ENCODE results near the gene PDZRN3.

PDZRN3 gene

DNA sequence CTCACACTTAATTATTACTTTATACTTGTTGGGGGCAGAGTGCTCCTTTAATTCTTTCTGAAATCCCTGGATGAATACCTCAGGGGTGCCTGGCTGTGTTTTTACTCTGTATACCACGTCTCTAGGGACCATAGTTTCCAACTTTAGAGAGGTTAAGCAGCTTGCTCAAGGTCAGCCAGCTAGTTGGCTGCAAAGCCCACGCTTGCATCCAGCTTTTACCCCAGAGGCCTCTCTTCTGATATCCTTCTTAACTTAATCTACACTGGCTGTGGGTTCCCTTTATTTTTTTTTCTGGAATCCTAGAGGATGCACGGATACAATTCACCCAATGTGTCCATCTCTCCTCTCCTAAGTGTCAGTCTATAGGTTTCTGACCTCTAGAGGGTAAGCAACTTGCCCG lies 1.4 kb downstream of the PDZRN3 start:
- DNase-seq (ENCODE audit: low spot score) (no peak), FAIRE-seq (no peak)

DNA sequence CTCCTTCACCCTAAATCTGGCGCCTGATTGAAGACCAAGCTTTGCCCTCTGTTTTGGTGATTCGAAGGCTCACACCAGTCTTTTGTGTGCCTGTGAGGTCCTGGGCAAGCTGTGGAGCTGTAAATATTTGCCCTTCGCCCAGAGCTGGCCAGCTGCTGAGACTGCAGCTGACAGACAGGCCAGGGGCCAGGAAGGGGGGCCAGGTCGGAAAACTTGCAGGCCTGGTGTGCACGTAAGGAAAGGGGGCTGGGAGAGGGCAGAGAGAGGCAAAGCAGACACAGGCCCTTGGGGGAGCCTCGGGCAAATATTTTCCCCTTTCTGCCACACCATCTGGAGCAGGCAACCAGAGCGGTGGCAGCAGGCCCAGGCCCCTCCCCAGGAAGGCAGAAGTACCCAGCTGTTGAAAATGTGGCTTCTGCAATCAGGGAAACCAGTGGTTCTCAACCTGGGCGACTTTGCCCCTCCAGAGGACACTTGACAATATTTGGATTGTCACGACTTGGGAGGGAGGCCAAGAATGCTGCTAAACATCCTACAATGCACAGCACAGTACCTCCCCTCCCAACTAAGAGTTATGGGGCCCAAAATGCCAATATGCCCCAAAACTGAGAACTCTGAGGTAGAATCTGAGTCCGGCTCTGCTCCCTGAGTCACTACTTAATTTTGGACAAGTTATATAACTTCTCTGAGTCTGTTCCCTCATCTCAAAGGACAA lies 2.5 kb downstream of the PDZRN3 start:
- DNase-seq (ENCODE audit: low spot score) (no peak), FAIRE-seq (no peak)

- FAIRE-seq: no peak
- no peak for DNase-seq (ENCODE audit: low spot score)
These were observed 3.4 kb downstream of the PDZRN3 start for GRCh38 chr3:73621388-73621787.

DNA sequence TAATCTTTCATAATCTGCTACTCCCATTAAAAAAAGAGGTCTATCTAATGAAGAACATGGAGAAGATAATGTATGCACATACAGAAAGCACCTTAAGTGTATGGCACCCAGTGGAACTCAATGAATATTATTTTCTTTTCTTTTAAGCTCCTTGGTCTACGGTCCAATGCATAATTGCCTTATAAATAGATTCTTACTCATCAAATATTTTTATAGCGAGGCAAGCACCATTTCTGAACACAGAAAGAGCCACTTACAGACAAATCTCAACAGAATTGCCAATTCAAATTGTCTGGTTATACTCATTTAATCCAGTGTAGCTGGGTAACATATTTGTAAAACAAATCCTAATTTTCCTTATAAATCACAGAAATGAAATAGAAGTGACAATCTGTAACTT lies 6.3 kb downstream of the PDZRN3 start:
- no peak for DNase-seq (ENCODE audit: low spot score)
- FAIRE-seq: no peak

GRCh38 chr3:73616056-73616455 lies 8.7 kb downstream of the PDZRN3 start:
- no peak for DNase-seq (ENCODE audit: low spot score)
- no peak for FAIRE-seq

DNA sequence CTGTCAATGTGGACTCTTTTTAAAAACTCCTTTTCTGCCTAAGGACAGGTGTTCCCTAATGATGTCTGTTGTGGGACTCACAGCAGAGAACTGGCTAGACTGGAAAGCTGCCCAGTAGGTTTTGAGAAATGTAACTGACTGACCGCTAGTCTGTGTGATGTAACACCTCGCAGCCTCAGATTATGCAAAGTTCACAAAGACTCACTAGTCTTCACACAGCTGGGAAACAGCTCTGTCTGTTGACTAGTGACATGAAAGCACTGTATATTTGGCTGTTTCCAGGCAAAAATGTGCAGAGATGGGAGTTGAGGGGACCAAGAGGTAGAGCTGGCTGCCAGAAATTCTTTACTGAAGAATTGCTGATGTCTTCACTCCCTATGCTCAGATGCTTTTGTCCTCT lies 10.3 kb downstream of the PDZRN3 start:
- no peak for FAIRE-seq
- DNase-seq (ENCODE audit: low spot score): no peak

DNA sequence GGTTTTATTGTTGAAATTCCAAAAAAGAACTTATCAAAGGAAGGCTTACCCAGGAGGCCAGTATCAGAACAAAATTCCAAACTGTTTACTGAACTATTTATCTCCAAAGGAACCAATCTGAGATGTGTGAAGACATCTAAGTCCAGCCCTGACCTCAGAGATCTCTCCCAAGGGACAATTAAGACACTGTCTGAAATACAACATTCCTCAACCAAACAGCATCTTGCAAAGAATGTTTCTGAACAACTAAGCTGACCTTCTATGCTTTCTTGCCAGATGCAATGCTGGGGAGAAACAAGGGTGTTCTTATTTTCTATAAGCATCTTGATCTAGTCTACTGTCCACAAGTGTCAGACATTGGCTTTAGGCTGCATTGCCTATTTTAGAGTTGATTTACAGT lies 13.6 kb downstream of the PDZRN3 start:
- FAIRE-seq (no peak), DNase-seq (ENCODE audit: low spot score) (no peak)

DNA sequence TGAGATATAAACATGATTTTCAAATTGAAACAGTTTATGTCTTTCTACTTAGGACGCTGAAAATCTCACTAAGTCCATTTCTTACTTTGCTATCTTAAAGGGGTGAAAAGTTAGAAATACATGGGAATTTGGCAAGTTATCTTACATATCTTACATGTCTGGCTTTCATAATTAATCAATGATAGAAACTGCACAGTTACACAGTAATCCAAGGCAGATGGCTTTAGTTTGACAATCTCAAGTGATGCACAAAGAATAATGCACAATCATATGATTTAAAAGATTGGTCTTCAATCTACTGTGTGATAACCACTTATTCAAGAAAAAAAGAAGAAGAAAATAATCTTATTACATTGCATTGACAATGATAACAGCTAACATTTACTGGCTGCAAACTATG lies 14.2 kb downstream of the PDZRN3 start:
- FAIRE-seq: no peak
- no peak for DNase-seq (ENCODE audit: low spot score)

GRCh38 chr3:73609655-73610054 lies 15.1 kb downstream of the PDZRN3 start:
- DNase-seq (ENCODE audit: low spot score): no peak
- no peak for FAIRE-seq

GRCh38 chr3:73609315-73609641 lies 15.5 kb downstream of the PDZRN3 start:
- FAIRE-seq: no peak
- no peak for DNase-seq (ENCODE audit: low spot score)

- FAIRE-seq: no peak
- DNase-seq (ENCODE audit: low spot score): no peak
These were observed 16.1 kb downstream of the PDZRN3 start for GRCh38 chr3:73608456-73609314.

GRCh38 chr3:73605861-73606260 lies 18.9 kb downstream of the PDZRN3 start:
- no peak for FAIRE-seq
- no peak for DNase-seq (ENCODE audit: low spot score)

GRCh38 chr3:73605412-73605811 lies 19.3 kb downstream of the PDZRN3 start:
- no peak for DNase-seq (ENCODE audit: low spot score)
- FAIRE-seq: no peak

DNA sequence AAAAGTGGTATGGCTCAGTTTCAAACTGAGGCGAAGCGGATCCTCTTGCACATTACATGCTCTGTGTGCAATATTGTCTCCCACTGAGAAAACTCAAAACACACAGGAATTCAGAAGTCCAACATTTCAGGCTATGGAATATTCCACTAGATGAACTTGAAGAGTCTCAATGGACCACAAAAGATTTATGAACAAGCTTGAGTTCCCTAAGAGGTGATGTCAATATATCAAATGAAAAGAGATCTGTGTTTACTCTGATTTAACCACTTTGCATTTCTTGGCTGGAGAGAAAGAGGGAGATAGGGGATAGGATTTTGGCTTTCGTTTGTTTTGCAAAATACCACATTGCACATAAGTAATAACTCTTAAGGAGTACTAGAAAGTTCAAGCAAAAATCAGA lies 20.3 kb downstream of the PDZRN3 start:
- DNase-seq (ENCODE audit: low spot score) (no peak), FAIRE-seq (no peak)

DNA sequence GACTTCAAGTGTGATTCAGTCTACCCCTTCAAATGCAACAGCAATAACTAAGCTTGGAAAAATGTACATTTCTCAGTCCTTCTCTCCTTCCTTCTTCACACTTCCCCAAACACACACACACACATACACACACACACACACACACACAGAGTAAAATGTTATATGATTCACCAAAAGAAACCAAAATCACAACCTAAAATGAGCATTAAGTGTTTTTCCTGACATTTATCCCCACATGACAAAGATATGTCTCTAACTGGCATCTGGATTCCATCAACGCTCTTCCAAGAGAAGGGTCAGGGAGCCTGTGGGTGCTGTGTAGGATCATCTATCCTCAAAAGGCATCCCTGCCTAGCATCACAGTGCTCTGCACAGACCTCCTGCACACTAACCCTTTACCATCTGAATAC lies 21.0 kb downstream of the PDZRN3 start:
- no peak for FAIRE-seq
- no peak for DNase-seq (ENCODE audit: low spot score)

GRCh38 chr3:73602170-73602569 lies 22.6 kb downstream of the PDZRN3 start:
- peak; percentile 36 for DNase-seq (ENCODE audit: low spot score)
- FAIRE-seq: peak; percentile 17

- FAIRE-seq: no peak
- no peak for DNase-seq (ENCODE audit: low spot score)
These were observed 23.3 kb downstream of the PDZRN3 start for GRCh38 chr3:73601481-73601880.

- no peak for DNase-seq (ENCODE audit: low spot score)
- FAIRE-seq: peak; percentile 5
These were observed 23.7 kb downstream of the PDZRN3 start for GRCh38 chr3:73601011-73601410.

GRCh38 chr3:73600293-73600938 lies 24.3 kb downstream of the PDZRN3 start:
- DNase-seq (ENCODE audit: low spot score) (no peak), FAIRE-seq (no peak)

- FAIRE-seq: no peak
- no peak for DNase-seq (ENCODE audit: low spot score)
These were observed 25.1 kb downstream of the PDZRN3 start for GRCh38 chr3:73599605-73600004.

DNA sequence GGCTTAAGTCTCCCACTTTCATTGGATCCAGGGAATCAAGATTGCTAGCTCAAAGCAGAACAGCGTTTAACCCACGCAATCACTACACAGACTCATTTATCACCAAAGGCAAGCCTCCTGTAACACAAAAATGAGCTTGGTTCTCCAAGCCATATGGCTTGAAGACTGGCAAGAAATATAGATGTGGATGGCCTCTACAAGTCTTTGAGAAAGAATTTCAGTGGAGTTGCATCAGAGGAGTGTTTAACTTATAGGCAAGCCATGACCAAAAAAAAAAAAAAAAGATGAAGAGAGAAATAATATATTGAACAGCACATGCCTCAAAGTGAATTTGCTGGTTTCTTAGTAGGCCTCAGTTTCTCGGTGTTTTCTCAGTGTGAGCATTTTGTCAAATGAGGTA lies 27.3 kb downstream of the PDZRN3 start:
- no peak for DNase-seq (ENCODE audit: low spot score)
- no peak for FAIRE-seq

All from urothelium cell line (cell line).